Fibroblast of the conjunctiva (primary cell): Measurements from ENCODE around the gene LRFN3.
"Not testable (repeated sequence)": the region's sequence is repeated elsewhere in the genome, so short reads cannot be mapped to it uniquely, and the experiment has no call there.

Experiments
- DNase-seq: peaks from one replicate; pipeline ENCODE4 v3.0.0-alpha.2; 2010; ENCODE audit warnings: low read depth

Gene LRFN3

GRCh38 chr19:35935911-35936737 is at the start of gene LRFN3:
LRFN3 (plus strand) TSS chr19:35936374; CDS start chr19:35939426, 3,052 bp downstream.
- DNase-seq, result no peak

- no peak for DNase-seq
These were observed 49.0 kb upstream of the LRFN3 start for GRCh38 chr19:35887197-35887596.

- no peak for DNase-seq
These were observed 47.8 kb upstream of the LRFN3 start for GRCh38 chr19:35888398-35888797.

GRCh38 chr19:35889370-35890112 is 46.6 kb upstream of the LRFN3 start:
- DNase-seq, result no peak

- no peak for DNase-seq
These were observed 46.0 kb upstream of the LRFN3 start for GRCh38 chr19:35890113-35890650.

- not testable (repeated sequence) for DNase-seq
These were observed 44.4 kb upstream of the LRFN3 start for GRCh38 chr19:35891819-35892218.

GRCh38 chr19:35894342-35894741 is 41.8 kb upstream of the LRFN3 start:
- no peak for DNase-seq

GRCh38 chr19:35895911-35896642 is 40.1 kb upstream of the LRFN3 start:
- no peak for DNase-seq

GRCh38 chr19:35896643-35897040 is 39.5 kb upstream of the LRFN3 start:
- DNase-seq, result no peak

- no peak for DNase-seq
These were observed 38.3 kb upstream of the LRFN3 start for GRCh38 chr19:35897706-35898451.

- DNase-seq, result no peak
These were observed 37.7 kb upstream of the LRFN3 start for GRCh38 chr19:35898499-35898809.

GRCh38 chr19:35899547-35900214 is 36.5 kb upstream of the LRFN3 start:
- peak; percentile 52 for DNase-seq

GRCh38 chr19:35901055-35901644 is 35.0 kb upstream of the LRFN3 start:
- no peak for DNase-seq

GRCh38 chr19:35901854-35902661 is 34.1 kb upstream of the LRFN3 start, which contains the start of gene HCST:
HCST (plus strand) TSS chr19:35902529; CDS start chr19:35902594, 65 bp downstream.
- no peak for DNase-seq

- DNase-seq, result no peak
These were observed 33.2 kb upstream of the LRFN3 start for GRCh38 chr19:35902870-35903475.

GRCh38 chr19:35903550-35904179 is 32.5 kb upstream of the LRFN3 start:
- DNase-seq, result no peak

- no peak for DNase-seq
These were observed 31.7 kb upstream of the LRFN3 start for GRCh38 chr19:35904311-35905068.

GRCh38 chr19:35905178-35905727 is 30.9 kb upstream of the LRFN3 start:
- DNase-seq, result no peak
